Fibroblast of lung (primary cell): ENCODE data around the gene NAT10. TPM values are rescaled to one million over a fixed set of nuclear protein-coding genes. Genes with fewer than 3 reads are reported as not detected.

Experiments
- DNase-seq, 2 donors: peaks; one replicate each; pipeline versions ENCODE4 v3.0.0 to v3.0.0-alpha.2; 2010; ENCODE audit warnings: low read depth in 2 of 2
- H2AFZ ChIP-seq: 2 replicates; pipeline ENCODE4 v1.5.1; 2012; ENCODE audit warnings: low read length, control low read depth, inconsistent platforms
- H3K27ac ChIP-seq: 2 replicates; pipeline ENCODE4 v1.5.1; 2011; ENCODE audit warnings: low read length, control low read depth; ENCODE audit not compliant: insufficient read depth
- H3K27me3 ChIP-seq: 2 replicates; pipeline ENCODE4 v1.5.1; 2011; ENCODE audit warnings: mild to moderate bottlenecking, low read length; ENCODE audit not compliant: control insufficient read depth, insufficient read depth
- H3K36me3 ChIP-seq: 2 replicates; pipeline ENCODE4 v1.5.1; 2011; ENCODE audit warnings: low read length; ENCODE audit not compliant: control insufficient read depth, insufficient read depth
- H3K4me1 ChIP-seq: 2 replicates; pipeline ENCODE4 v1.5.1; 2011; ENCODE audit warnings: low read length; ENCODE audit not compliant: control insufficient read depth, insufficient read depth; ENCODE audit errors: extremely low read depth
- H3K4me2 ChIP-seq: 2 replicates; pipeline ENCODE4 v1.5.1; 2011; ENCODE audit warnings: low read length, control low read depth; ENCODE audit not compliant: insufficient read depth; ENCODE audit errors: extremely low read depth
- H3K4me3 ChIP-seq, 4 experiments: fragments of 200-600 bp in 1 of 4; sonication (generic) in 1 of 4; replicated peaks in 1 of 4; 2 replicates each; pipeline ENCODE4 v1.5.1; 2011 to 2016; ENCODE audit warnings: low read length in 4 of 4, low read depth in 3 of 4, mild to moderate bottlenecking in 3 of 4, control low read depth in 2 of 4, inconsistent platforms in 1 of 4, mixed read lengths in 1 of 4; ENCODE audit not compliant: insufficient read depth in 1 of 4; ENCODE audit errors: control extremely low read depth in 1 of 4
- H3K79me2 ChIP-seq: 2 replicates; pipeline ENCODE4 v1.5.1; 2012; ENCODE audit warnings: mild to moderate bottlenecking, low read length, inconsistent platforms; ENCODE audit not compliant: control insufficient read depth, insufficient read depth
- H3K9ac ChIP-seq: 2 replicates; pipeline ENCODE4 v1.5.1; 2011; ENCODE audit warnings: mild to moderate bottlenecking, low read length, control low read depth; ENCODE audit not compliant: insufficient read depth
- H3K9me3 ChIP-seq: 2 replicates; pipeline ENCODE4 v1.5.1; 2012; ENCODE audit warnings: low read depth, low read length; ENCODE audit not compliant: control insufficient read depth, insufficient read depth
- H4K20me1 ChIP-seq: 2 replicates; pipeline ENCODE4 v1.5.1; 2011; ENCODE audit warnings: low read length; ENCODE audit not compliant: control insufficient read depth, insufficient read depth; ENCODE audit errors: extremely low read depth
- EZH2 ChIP-seq: IDR thresholded peaks from 2 replicates; pipeline ENCODE4 v1.5.1; 2012; ENCODE audit warnings: low read length, control low read depth, mild to moderate bottlenecking; ENCODE audit errors: missing control alignments
- polyA plus RNA-seq, 2 donors: library from polyadenylated mRNA; depleted of rRNA in 1 of 2; stranded (reverse) in 1 of 2; unstranded in 1 of 2; fragments of >200 nt; gene quantifications; 2 replicates each; pipeline ENCODE4 v1.2.1, GENCODE V29; 2011 to 2012; ENCODE audit warnings: missing spikeins in 1 of 2
- total RNA-seq: library from RNA; depleted of rRNA; stranded (reverse); fragments of >200 nt; gene quantifications from 2 replicates; pipeline ENCODE4 v1.2.1, GENCODE V29; 2014
- TF ChIP-seq, protein P1 (sequence below), 2 donors: IDR thresholded peaks in 1 of 2; conservative IDR thresholded peaks in 1 of 2; 1 replicate in 1 of 2; 2 replicates in 1 of 2; pipeline ENCODE4 v1.5.1; 2011 to 2012; ENCODE audit warnings: low read length in 2 of 2, control low read depth in 1 of 2, inconsistent platforms in 1 of 2, low read depth in 1 of 2, mild to moderate bottlenecking in 1 of 2

The NAT10 gene
- total and polyA plus RNA-seq, 2 donors (not counting 1 experiment from before 2014, with no cell fraction given): 14.4 to 21.5 TPM

DNA sequence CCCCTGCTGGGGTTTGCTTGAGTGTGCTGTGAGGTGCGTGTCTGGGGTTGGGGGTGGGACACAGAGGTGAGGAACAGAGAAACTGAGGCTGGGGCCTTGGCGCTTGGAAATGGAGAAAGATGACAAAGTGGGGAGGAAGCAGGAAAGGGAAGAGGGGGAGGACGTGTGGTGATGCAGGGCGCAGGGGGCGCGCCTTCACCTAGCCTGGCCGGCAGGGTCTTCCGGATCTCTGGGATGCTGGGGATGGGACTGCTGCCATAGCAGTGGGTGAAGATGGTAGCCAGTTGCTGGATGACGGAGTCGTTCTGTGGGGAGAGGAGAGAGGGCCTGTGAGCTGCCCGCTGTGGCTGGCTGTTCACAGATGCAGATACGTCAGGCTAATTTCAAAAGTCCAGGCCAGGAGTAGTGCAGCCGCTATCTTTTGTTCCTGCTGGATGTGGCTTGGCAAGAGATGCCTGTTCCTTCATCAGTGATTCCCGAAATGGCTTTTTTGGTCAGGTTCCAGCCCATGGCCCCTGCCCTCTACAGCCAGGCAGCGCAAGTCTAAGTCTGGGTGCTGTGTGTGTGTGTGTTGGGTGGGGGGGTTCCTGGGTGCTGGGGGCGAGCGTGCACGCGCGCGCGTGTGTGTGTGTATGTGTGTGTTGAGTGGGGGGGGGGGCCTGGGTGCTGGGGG lies 54.8 kb downstream of the NAT10 start:
- Histone ChIP-seq H3K27me3 (no peaks in the 10 kb centered on the region), H2AFZ (no peak overlapping the region), H3K36me3 (peaks cover 2% of the 10 kb centered on the region), H4K20me1 (no peaks in the 10 kb centered on the region), H3K9me3 (no peaks in the 10 kb centered on the region), H3K4me1 (no peaks in the 10 kb centered on the region), H3K4me3 (no peak overlapping the region), H3K27ac (no peak overlapping the region), H3K9ac (no peak overlapping the region), H3K4me2 (no peak overlapping the region), H3K79me2 (no peaks in the 10 kb centered on the region)
- DNase-seq: peak; percentile 16 to 79
- no peak for TF ChIP-seq EZH2
- TF ChIP-seq, protein P1, sequence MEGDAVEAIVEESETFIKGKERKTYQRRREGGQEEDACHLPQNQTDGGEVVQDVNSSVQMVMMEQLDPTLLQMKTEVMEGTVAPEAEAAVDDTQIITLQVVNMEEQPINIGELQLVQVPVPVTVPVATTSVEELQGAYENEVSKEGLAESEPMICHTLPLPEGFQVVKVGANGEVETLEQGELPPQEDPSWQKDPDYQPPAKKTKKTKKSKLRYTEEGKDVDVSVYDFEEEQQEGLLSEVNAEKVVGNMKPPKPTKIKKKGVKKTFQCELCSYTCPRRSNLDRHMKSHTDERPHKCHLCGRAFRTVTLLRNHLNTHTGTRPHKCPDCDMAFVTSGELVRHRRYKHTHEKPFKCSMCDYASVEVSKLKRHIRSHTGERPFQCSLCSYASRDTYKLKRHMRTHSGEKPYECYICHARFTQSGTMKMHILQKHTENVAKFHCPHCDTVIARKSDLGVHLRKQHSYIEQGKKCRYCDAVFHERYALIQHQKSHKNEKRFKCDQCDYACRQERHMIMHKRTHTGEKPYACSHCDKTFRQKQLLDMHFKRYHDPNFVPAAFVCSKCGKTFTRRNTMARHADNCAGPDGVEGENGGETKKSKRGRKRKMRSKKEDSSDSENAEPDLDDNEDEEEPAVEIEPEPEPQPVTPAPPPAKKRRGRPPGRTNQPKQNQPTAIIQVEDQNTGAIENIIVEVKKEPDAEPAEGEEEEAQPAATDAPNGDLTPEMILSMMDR (conservative IDR thresholded peaks at IDR 0.05 in 1 of 2, IDR thresholded peaks at IDR 0.05 in 1 of 2; ENCODE audit: low read depth in 1 of 2, low read length in 2 of 2): no peak

DNA sequence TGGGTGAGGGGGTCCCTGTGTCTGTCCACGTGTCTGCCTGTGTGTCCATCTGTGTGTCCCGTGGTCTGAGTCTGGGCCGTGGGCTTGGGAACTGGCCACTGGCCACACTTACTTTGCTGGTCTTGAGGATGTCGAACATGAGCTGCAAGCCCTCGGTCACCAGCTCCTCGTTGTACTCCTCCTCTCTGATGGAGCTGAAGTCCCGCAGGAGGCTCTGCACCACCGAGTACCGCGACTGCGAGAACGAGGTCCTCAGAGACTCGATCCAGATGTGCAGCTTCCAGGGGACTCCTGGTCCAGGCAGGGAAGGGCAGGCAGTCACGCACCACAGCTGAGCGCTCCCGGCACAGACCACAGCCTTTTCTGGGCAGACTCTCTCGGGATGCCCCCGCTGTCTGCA lies 55.4 kb downstream of the NAT10 start:
- Histone ChIP-seq H3K4me1 (no peaks in the 10 kb centered on the region), H3K9me3 (no peaks in the 10 kb centered on the region), H3K4me2 (no peak overlapping the region), H3K79me2 (no peaks in the 10 kb centered on the region), H3K27ac (no peak overlapping the region), H2AFZ (no peak overlapping the region), H4K20me1 (no peaks in the 10 kb centered on the region), H3K4me3 (no peak overlapping the region), H3K36me3 (peaks cover 2% of the 10 kb centered on the region), H3K9ac (no peak overlapping the region), H3K27me3 (no peaks in the 10 kb centered on the region)
- TF ChIP-seq, protein P1 (conservative IDR thresholded peaks at IDR 0.05 in 1 of 2, IDR thresholded peaks at IDR 0.05 in 1 of 2; ENCODE audit: low read depth in 1 of 2, low read length in 2 of 2): no peak
- no peak for TF ChIP-seq EZH2
- DNase-seq: no peak

DNA sequence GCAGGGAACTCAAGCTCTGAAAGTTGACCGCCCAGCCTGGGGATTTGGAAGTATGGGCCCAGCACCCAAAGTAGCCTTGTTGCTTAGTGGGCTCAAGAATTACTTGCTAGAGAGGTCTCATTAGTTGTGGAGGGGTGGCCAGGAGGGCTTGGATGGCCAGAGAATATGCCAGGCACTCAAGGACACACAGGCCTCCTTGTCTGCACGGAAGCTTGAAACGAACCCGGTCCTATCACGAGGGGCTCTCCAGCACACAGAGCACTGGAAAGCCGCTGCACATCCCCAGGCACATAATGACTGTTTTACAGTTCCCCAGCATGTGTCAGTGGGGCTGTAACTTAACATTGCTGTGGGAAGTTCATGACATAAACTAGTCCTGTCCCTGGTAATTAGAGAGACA lies 55.9 kb downstream of the NAT10 start:
- TF ChIP-seq, protein P1 (conservative IDR thresholded peaks at IDR 0.05 in 1 of 2, IDR thresholded peaks at IDR 0.05 in 1 of 2; ENCODE audit: low read depth in 1 of 2, low read length in 2 of 2): no peak
- no peak for TF ChIP-seq EZH2
- H3K36me3 ChIP-seq: peaks cover 2% of the 10 kb centered on the region
- no peaks in the 10 kb centered on the region for H3K9me3 ChIP-seq
- H2AFZ ChIP-seq: no peak overlapping the region
- H3K27me3 ChIP-seq: no peaks in the 10 kb centered on the region
- H3K27ac ChIP-seq: no peak overlapping the region
- no peaks in the 10 kb centered on the region for H3K4me1 ChIP-seq
- no peaks in the 10 kb centered on the region for H4K20me1 ChIP-seq
- H3K4me3 ChIP-seq: no peak overlapping the region
- H3K79me2 ChIP-seq: no peaks in the 10 kb centered on the region
- no peak for DNase-seq
- no peak overlapping the region for H3K9ac ChIP-seq
- H3K4me2 ChIP-seq: no peak overlapping the region
